PC-9 (cell line): Measurements from ENCODE around the gene CCL5. TPM values are rescaled to one million over a fixed set of nuclear protein-coding genes. Genes with fewer than 3 reads are reported as not detected.
A peak's percentile ranks its signal among the peaks of the same experiment; 100 is the strongest.

ENCODE experiments used
- Bru-seq: library from RNA; stranded (reverse); fragments of 400-500 nt; gene quantifications from one replicate; lab custom pipeline; 2021; lab: Mats Ljungman, UMichigan
- BruChase-seq, 2 experiments: library from RNA; stranded (reverse); fragments of 400-500 nt; gene quantifications; one replicate each; lab custom pipeline; 2021; lab: Mats Ljungman, UMichigan
- BruUV-seq: library from RNA; stranded (reverse); fragments of 400-500 nt; replicated peaks from 2 replicates; lab custom pipeline; 2021; lab: Mats Ljungman, UMichigan
- CTCF ChIA-PET: fragments of 300-600 bp; sonication (Branson Sonifier 250); formaldehyde crosslinking; loops from one replicate; lab custom pipeline; 2022; ENCODE audit warnings: antibody characterized with exemption; lab: Charles Lee
- POLR2A ChIA-PET: fragments of 300-600 bp; sonication (Branson Sonifier 250); formaldehyde crosslinking; loops from one replicate; lab custom pipeline; 2022; ENCODE audit warnings: antibody characterized with exemption; ENCODE audit not compliant: unreplicated experiment; lab: Charles Lee
- DNase-seq, 2 experiments: peaks; one replicate each; pipeline versions ENCODE4 v3.0.0 to v3.0.0-alpha.2; 2015 to 2022; ENCODE audit warnings: mixed read lengths in 1 of 2
- H2AFZ ChIP-seq: fragments of 200-600 bp; sonication (generic); 2 replicates; pipeline ENCODE4 v1.8.1; 2017; ENCODE audit warnings: antibody characterized with exemption
- H3F3A ChIP-seq: fragments of 200-600 bp; sonication (generic); 2 replicates; pipeline ENCODE4 v1.8.1; 2017; ENCODE audit warnings: antibody characterized with exemption, mild to moderate bottlenecking, low read depth; ENCODE audit not compliant: insufficient read depth
- H3K27ac ChIP-seq: fragments of 200-600 bp; sonication (generic); 2 replicates; pipeline ENCODE4 v1.6.1; 2016; ENCODE audit warnings: mixed run types
- H3K27me3 ChIP-seq: fragments of 200-600 bp; sonication (generic); 2 replicates; pipeline ENCODE4 v1.6.1; 2016; ENCODE audit warnings: low read depth, mixed run types; ENCODE audit not compliant: insufficient read depth
- H3K36me3 ChIP-seq: fragments of 200-600 bp; sonication (generic); 2 replicates; pipeline ENCODE4 v1.6.1; 2016; ENCODE audit warnings: low read depth, mixed run types
- H3K4me1 ChIP-seq: fragments of 200-600 bp; sonication (generic); replicated peaks from 2 replicates; pipeline ENCODE4 v1.6.1; 2016; ENCODE audit warnings: mixed run types; ENCODE audit not compliant: insufficient read depth
- H3K4me2 ChIP-seq: fragments of 200-600 bp; sonication (generic); 2 replicates; pipeline ENCODE4 v1.6.1; 2017; ENCODE audit warnings: mixed run types
- H3K4me3 ChIP-seq: fragments of 200-600 bp; sonication (generic); 2 replicates; pipeline ENCODE4 v1.6.1; 2016; ENCODE audit warnings: mixed run types
- H3K79me2 ChIP-seq: fragments of 200-600 bp; sonication (generic); 2 replicates; pipeline ENCODE4 v1.6.1; 2017; ENCODE audit warnings: low read depth, mixed run types
- H3K9me2 ChIP-seq: fragments of 200-600 bp; sonication (generic); 2 replicates; pipeline ENCODE4 v1.8.1; 2017; ENCODE audit warnings: mild to moderate bottlenecking; ENCODE audit not compliant: insufficient read depth
- H3K9me3 ChIP-seq: fragments of 200-600 bp; sonication (generic); 2 replicates; pipeline ENCODE4 v1.8.1; 2016; ENCODE audit warnings: low read depth; ENCODE audit not compliant: insufficient read depth
- H4K20me1 ChIP-seq: fragments of 200-600 bp; sonication (generic); 2 replicates; pipeline ENCODE4 v1.8.1; 2017; ENCODE audit not compliant: insufficient read depth
- CTCF ChIP-seq: fragments of 200-600 bp; sonication (generic); conservative IDR thresholded peaks from 2 replicates; pipeline ENCODE4 v1.6.1; 2017; ENCODE audit warnings: mixed run types, antibody characterized with exemption, mild to moderate bottlenecking, moderate library complexity
- EZH2 ChIP-seq: fragments of 200-600 bp; sonication (generic); IDR thresholded peaks from 2 replicates; pipeline ENCODE4 v1.8.0; 2017; ENCODE audit warnings: antibody characterized with exemption, low read depth
- intact Hi-C: fragments of 100-400 bp; cut with micrococcal nuclease; formaldehyde crosslinking; loops from one replicate; pipeline ENCODE4 v1.10.0; 2022; ENCODE audit not compliant: unreplicated experiment
- long read RNA-seq: library from polyadenylated mRNA; stranded (forward); transcript quantifications from one replicate; pipeline ENCODE4 v2.0.0, GENCODE V29; 2022
- total RNA-seq: library from RNA; stranded (reverse); gene quantifications from 2 replicates; pipeline ENCODE4 v1.2.3, GENCODE V29; 2021

CCL5 gene
- total RNA-seq, result not detected in 2 replicates
- percentile 7 among the genes with signal in this experiment for Bru-seq, nascent RNA
- BruChase-seq, experiment 1, labeled RNA remaining after a 2-hour chase, result percentile 7 among the genes with signal in this experiment
- percentile 18 among the genes with signal in this experiment for BruChase-seq, experiment 2, labeled RNA remaining after a 6-hour chase
- long read RNA-seq, result 0 reads

GRCh38 chr17:35879773-35880654, at the start of gene CCL5:
TSS of gene CCL5 (minus strand) at chr17:35880360.
- ChIA-PET CTCF (interaction anchor here (0.6 kb wide), 1 partner anchor 76 kb away, joined by 4 read pairs; no protein-coding TSS in a partner anchor), POLR2A (no interaction called here)
- no peaks in the 10 kb centered on the region for H4K20me1 ChIP-seq
- no peaks in the 10 kb centered on the region for H3K9me2 ChIP-seq
- DNase-seq, result no peak
- BruUV-seq, result no TSS peak
- H3K27ac ChIP-seq, result no peak within 1 kb of the TSS
- H3K4me3 ChIP-seq, result no peak within 1 kb of the TSS
- no peaks in the 10 kb centered on the region for H3F3A ChIP-seq
- no peaks in the 10 kb centered on the region for H3K27me3 ChIP-seq
- no peaks in the 10 kb centered on the region for H3K4me1 ChIP-seq
- TF ChIP-seq CTCF (no peak), EZH2 (no peak)
- no peak within 1 kb of the TSS for H2AFZ ChIP-seq
- intact Hi-C loops, result no loop called here
- no peaks in the 10 kb centered on the region for H3K36me3 ChIP-seq
- H3K9me3 ChIP-seq, result no peaks in the 10 kb centered on the region
- no peaks in the 10 kb centered on the region for H3K79me2 ChIP-seq
- H3K4me2 ChIP-seq, result no peak within 1 kb of the TSS

DNA sequence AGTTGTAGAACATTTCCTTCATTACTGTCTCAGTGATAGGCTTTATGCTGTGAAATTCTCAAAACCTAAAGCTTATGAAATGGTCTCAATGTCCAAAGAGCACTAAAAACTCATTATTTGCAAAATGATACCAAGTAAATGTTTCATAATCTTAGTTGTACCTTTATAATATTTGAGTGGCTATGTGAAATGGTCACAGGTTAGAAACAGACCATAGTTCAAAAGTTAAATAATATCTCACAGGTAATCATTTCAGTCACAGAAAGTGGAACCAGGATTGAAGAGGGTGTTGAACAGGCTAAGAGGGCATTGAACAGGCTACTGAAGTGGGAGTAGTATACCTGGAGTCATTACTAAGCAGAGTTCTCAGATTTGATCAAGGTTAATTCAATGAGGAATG, 47.6 kb upstream of the CCL5 start:
- H3K4me2 ChIP-seq, result no peak overlapping the region
- H3K4me3 ChIP-seq, result no peak overlapping the region
- BruUV-seq, result no TSS peak
- no peak for DNase-seq
- no peaks in the 10 kb centered on the region for H3F3A ChIP-seq
- H2AFZ ChIP-seq, result no peak overlapping the region
- no peak overlapping the region for H3K27ac ChIP-seq
- no peaks in the 10 kb centered on the region for H3K4me1 ChIP-seq
- CTCF ChIA-PET, result no interaction called here
- H3K9me2 ChIP-seq, result no peaks in the 10 kb centered on the region
- POLR2A ChIA-PET, result no interaction called here
- TF ChIP-seq EZH2 (no peak), CTCF (no peak)
- intact Hi-C loops, result no loop called here
- H3K79me2 ChIP-seq, result no peaks in the 10 kb centered on the region
- no peaks in the 10 kb centered on the region for H3K9me3 ChIP-seq
- H4K20me1 ChIP-seq, result no peaks in the 10 kb centered on the region
- no peaks in the 10 kb centered on the region for H3K36me3 ChIP-seq
- H3K27me3 ChIP-seq, result peaks cover 3% of the 10 kb centered on the region; the same call in 1 of the 2 replicates

DNA sequence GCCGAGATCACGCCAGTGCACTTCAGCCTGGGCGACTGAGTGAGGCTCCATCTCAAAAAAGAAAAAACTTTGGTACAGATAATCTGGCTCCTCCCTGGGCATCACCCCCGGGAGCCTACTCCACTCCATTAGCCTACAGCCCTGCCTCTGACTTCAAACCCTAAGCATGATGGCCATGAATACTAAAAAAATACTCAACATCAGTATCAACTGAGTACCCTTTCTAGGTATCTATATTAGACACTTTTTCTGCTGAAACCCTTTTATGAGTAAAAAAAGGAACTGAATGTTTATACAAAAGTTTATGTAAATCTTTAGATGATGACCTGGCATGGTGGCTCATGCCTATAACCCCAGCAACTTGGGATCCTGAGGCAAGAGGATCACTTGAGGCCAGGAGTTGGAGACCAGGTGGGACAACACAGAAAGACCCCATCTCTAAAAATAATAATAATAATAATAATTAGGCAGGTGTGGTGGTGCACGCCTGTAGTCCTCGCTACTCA, 43.5 kb upstream of the CCL5 start:
- H3K4me3 ChIP-seq, result no peak overlapping the region
- BruUV-seq, result no TSS peak
- no peaks in the 10 kb centered on the region for H3F3A ChIP-seq
- TF ChIP-seq CTCF (no peak), EZH2 (no peak)
- no peaks in the 10 kb centered on the region for H3K36me3 ChIP-seq
- POLR2A ChIA-PET, result no interaction called here
- no peak overlapping the region for H3K4me2 ChIP-seq
- H3K9me3 ChIP-seq, result no peaks in the 10 kb centered on the region
- no peaks in the 10 kb centered on the region for H3K79me2 ChIP-seq
- no peak overlapping the region for H3K27ac ChIP-seq
- DNase-seq, result no peak
- H4K20me1 ChIP-seq, result no peaks in the 10 kb centered on the region
- no peak overlapping the region for H2AFZ ChIP-seq
- intact Hi-C loops, result no loop called here
- CTCF ChIA-PET, result no interaction called here
- H3K9me2 ChIP-seq, result no peaks in the 10 kb centered on the region
- no peaks in the 10 kb centered on the region for H3K4me1 ChIP-seq
- 0 out of 2 replicates have a peak, but pooled peaks cover 3% of the 10 kb centered on the region for H3K27me3 ChIP-seq
